GM10266 (cell line): ENCODE data around the gene R3HDM4.
"Not testable (repeated sequence)": the region's sequence is repeated elsewhere in the genome, so short reads cannot be mapped to it uniquely, and the experiment has no call there.

ENCODE experiments used
- DNase-seq: peaks from one replicate; pipeline ENCODE4 v3.0.0; 2012; ENCODE audit errors: extremely low spot score
- TF ChIP-seq, protein P1 (sequence below): IDR thresholded peaks from 2 replicates; pipeline ENCODE4 v1.5.1; 2012; ENCODE audit warnings: mild to moderate bottlenecking, low read depth; ENCODE audit not compliant: control insufficient read depth, insufficient read depth; ENCODE audit errors: missing control alignments

The R3HDM4 gene

DNA sequence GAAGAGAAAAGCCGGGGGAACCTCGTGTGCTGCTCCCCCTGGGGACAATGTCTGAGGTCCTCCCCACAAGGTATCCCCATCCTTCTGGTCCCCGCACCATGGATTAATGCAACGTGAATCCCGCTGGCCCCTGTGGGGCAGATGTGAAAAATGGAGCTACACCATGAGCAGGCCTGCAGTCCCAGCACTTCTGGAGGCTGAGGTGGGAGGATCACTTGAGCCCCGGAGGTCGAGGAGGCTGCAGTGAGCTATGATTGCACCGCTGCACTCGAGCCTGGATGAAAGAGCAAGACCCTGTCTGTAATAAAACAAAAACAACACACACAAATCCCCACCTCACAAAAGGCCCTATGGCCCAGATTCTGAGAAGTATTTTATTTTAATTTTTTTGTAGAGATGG lies 54.7 kb downstream of the R3HDM4 start:
- TF ChIP-seq, protein P1, sequence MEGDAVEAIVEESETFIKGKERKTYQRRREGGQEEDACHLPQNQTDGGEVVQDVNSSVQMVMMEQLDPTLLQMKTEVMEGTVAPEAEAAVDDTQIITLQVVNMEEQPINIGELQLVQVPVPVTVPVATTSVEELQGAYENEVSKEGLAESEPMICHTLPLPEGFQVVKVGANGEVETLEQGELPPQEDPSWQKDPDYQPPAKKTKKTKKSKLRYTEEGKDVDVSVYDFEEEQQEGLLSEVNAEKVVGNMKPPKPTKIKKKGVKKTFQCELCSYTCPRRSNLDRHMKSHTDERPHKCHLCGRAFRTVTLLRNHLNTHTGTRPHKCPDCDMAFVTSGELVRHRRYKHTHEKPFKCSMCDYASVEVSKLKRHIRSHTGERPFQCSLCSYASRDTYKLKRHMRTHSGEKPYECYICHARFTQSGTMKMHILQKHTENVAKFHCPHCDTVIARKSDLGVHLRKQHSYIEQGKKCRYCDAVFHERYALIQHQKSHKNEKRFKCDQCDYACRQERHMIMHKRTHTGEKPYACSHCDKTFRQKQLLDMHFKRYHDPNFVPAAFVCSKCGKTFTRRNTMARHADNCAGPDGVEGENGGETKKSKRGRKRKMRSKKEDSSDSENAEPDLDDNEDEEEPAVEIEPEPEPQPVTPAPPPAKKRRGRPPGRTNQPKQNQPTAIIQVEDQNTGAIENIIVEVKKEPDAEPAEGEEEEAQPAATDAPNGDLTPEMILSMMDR = no peak
- DNase-seq = no peak

DNA sequence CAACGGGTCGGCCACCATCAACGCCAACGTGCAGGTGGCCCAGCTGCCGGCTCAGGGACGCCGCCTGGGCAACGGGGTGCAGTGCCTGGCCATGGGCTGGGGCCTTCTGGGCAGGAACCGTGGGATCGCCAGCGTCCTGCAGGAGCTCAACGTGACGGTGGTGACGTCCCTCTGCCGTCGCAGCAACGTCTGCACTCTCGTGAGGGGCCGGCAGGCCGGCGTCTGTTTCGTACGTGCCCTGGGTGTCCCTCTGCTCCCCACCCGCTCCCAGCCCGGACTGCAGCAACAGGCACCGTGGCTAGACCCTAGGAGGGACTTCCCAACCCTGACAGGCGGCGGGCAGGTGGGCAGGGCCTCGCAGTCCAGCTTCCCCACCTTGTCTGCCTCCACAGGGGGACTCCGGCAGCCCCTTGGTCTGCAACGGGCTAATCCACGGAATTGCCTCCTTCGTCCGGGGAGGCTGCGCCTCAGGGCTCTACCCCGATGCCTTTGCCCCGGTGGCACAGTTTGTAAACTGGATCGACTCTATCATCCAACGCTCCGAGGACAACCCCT lies 57.4 kb downstream of the R3HDM4 start:
- DNase-seq = no peak
- TF ChIP-seq, protein P1 = no peak

DNA sequence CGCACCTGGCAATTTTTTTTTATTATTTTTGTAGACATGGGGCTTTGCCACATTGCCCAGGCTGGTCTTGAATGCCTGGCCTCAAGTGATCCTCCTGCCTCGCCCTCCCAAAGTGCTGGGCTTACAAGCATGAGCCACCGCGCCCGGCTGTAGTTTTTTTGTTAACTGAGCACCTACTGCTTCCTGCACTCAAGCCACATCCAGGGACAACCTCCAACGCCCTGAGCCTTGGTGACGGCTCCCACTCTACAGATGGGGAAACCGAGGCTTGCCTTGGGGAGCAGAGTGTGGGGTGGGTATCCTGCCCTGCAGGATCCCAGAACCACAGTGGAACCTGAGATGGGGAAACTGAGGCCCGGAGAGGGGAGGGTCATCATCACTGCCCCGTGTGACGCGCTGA lies 57.9 kb downstream of the R3HDM4 start:
- DNase-seq = no peak
- TF ChIP-seq, protein P1 = no peak

DNA sequence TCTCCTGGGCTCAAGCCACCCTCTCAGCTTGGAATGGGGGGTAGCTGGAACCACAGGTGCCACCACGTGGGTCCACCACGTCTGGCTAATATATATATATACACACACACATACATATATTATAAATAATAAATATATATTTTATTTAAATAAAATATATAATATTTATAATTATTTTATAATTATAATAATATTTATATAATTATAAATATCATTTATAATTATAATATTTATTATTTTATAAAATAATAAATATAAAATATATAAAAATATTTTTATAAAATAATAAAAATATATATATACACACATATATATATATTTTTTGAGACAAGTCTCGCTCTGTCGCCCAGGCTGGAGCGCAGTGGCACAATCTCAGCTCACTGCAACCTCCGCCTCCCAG lies 58.5 kb downstream of the R3HDM4 start:
- TF ChIP-seq, protein P1 = no peak
- DNase-seq = no peak

DNA sequence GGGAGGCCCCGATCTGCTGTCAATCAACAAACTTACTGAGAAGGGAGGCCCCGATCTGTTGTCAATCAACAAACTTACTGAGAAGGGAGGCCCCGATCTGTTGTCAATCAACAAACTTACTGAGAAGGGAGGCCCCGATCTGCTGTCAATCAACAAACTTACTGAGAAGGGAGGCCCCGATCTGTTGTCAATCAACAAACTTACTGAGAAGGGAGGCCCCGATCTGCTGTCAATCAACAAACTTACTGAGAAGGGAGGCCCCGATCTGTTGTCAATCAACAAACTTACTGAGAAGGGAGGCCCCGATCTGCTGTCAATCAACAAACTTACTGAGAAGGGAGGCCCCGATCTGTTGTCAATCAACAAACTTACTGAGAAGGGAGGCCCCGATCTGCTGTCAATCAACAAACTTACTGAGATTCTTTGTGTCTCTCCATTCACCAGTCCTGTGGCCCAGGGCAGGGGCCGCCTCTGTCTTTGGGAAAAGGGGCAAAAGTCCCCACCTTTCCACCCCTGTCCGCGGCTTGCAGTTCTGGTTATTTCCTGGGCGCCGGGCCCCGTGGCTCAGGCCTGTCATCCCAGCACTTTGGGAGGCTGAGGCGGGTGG lies 59.3 kb downstream of the R3HDM4 start:
- DNase-seq = not testable (repeated sequence)

DNA sequence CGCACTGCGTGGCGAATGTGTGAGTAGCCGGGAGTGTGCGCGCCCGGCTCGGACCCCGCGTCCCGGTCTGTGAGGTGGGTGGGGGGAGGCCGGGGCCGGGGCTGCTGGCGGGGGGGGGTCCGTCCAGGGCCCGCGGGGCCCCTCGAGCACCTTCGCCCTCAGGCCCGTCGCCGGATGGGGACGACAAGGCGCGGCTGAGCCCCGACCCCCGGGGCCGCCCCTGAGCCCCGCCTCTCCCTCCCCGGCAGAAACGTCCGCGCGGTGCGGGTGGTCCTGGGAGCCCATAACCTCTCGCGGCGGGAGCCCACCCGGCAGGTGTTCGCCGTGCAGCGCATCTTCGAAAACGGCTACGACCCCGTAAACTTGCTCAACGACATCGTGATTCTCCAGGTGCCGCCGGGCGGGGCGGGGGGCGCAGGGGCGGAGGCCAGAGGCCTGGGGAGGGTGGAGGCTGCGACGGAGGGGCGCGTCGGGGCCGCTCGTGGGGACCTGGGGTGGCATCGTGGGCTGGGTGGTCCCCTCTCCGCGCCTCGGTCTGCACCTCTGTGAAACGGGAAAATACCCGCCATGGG lies 59.9 kb downstream of the R3HDM4 start:
- no peak for DNase-seq
- TF ChIP-seq, protein P1 = no peak

DNA sequence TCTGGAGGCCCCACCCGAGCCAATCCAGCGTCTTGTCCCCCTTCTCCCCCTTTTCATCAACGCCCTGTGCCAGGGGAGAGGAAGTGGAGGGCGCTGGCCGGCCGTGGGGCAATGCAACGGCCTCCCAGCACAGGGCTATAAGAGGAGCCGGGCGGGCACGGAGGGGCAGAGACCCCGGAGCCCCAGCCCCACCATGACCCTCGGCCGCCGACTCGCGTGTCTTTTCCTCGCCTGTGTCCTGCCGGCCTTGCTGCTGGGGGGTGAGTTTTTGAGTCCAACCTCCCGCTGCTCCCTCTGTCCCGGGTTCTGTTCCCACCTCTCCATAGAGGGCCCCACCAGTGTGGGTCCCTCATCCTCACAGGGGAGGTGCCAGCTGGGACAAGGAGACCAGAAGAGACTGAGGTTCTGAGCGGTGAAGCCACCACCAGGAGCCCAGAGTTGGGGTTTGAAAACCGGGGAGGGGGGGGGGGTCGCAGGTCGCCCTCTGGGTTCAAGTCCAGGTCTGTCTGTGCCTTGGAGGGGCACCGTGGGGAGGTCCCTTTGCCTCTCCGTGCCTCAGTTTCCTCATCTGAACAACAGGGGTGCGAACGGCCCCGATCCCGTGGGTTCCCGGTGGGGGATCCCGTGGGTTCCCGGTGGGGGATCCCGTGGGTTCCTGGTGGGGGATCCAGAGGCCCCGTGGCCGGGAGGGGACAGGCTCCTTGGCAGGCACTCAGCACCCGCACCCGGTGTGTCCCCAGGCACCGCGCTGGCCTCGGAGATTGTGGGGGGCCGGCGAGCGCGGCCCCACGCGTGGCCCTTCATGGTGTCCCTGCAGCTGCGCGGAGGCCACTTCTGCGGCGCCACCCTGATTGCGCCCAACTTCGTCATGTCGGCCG lies 60.6 kb downstream of the R3HDM4 start, which contains the start of gene ELANE:
ELANE (plus strand) TSS at position 168 of the 878 bp plus-strand sequence; CDS start at position 194, 26 bp downstream.
- TF ChIP-seq, protein P1 = no peak
- DNase-seq = no peak
